ENCODE data around the gene BEST1. TPM values are rescaled to one million over a fixed set of nuclear protein-coding genes. Genes with fewer than 3 reads are reported as not detected.
A peak's percentile ranks its signal among the peaks of the same experiment; 100 is the strongest.

The BEST1 gene
- total and polyA plus RNA-seq, 2 of the 13 experiments (the other 11 are each of a cell fraction or from before 2014, with no cell fraction given): 0.09 to 0.65 TPM

DNA sequence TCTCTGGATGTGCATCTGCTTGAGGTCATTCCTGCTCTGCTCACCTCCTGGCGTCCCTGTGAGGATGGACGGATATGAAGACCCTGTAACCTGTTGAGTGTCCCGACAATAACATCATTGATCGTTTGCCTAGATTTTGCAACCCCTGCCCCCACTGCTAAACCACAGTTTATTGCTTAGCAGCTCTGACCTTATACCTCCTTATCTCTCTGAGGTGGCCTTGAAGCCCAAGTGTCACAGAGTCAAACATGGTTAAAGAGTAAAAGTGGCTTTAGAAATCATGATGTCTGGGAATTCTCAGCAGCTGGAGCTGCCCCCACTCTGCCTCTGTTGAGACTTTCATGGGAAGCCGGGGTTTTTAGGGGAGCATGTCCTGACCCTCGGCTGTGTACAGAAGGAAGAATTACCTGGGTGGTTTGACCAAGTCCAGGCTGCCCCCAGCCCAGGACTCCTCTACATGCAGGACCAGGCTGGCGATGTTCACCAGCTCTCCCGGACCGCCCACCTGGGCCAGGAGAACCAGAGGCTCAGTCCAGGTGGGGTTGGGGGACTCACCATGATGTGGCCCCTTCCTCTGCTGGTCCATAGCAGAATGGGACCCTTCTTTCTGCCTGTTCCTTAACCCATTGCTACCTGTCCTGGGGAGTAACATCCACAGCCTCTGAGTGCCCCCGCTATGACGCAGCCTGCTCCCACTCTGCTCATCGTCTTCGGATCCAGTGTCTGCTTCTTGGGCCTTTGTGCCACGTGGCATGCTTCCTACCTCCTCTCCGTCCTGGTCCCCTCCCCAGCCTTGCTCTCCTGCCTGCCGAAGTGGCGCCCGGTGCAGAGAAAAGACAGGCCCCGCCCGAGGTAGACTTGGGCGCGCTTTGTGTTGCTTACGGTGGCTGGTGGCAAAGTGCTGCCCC, 50.6 kb downstream of the BEST1 start (continued):
- TF ChIP-seq, protein P1, sequence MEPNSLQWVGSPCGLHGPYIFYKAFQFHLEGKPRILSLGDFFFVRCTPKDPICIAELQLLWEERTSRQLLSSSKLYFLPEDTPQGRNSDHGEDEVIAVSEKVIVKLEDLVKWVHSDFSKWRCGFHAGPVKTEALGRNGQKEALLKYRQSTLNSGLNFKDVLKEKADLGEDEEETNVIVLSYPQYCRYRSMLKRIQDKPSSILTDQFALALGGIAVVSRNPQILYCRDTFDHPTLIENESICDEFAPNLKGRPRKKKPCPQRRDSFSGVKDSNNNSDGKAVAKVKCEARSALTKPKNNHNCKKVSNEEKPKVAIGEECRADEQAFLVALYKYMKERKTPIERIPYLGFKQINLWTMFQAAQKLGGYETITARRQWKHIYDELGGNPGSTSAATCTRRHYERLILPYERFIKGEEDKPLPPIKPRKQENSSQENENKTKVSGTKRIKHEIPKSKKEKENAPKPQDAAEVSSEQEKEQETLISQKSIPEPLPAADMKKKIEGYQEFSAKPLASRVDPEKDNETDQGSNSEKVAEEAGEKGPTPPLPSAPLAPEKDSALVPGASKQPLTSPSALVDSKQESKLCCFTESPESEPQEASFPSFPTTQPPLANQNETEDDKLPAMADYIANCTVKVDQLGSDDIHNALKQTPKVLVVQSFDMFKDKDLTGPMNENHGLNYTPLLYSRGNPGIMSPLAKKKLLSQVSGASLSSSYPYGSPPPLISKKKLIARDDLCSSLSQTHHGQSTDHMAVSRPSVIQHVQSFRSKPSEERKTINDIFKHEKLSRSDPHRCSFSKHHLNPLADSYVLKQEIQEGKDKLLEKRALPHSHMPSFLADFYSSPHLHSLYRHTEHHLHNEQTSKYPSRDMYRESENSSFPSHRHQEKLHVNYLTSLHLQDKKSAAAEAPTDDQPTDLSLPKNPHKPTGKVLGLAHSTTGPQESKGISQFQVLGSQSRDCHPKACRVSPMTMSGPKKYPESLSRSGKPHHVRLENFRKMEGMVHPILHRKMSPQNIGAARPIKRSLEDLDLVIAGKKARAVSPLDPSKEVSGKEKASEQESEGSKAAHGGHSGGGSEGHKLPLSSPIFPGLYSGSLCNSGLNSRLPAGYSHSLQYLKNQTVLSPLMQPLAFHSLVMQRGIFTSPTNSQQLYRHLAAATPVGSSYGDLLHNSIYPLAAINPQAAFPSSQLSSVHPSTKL (CRISPR knock-in tag; IDR thresholded peaks at IDR 0.05): peak; percentile 83
- TF ChIP-seq MED8 (CRISPR knock-in tag; IDR thresholded peaks at IDR 0.05; ENCODE audit: insufficient replicate concordance) (peak; percentile 59), ZNF335 (CRISPR knock-in tag; IDR thresholded peaks at IDR 0.05) (no peak), RNF2 (conservative IDR thresholded peaks at IDR 0.05; ENCODE audit: low read depth) (no peak), HHEX (CRISPR knock-in tag; IDR thresholded peaks at IDR 0.05) (no peak), SCMH1 (CRISPR knock-in tag; IDR thresholded peaks at IDR 0.05; ENCODE audit: borderline replicate concordance) (no peak), ARNT2 (CRISPR knock-in tag; IDR thresholded peaks at IDR 0.05; ENCODE audit: low read depth) (no peak), ZNF460 (CRISPR knock-in tag; IDR thresholded peaks at IDR 0.05; ENCODE audit: borderline replicate concordance) (no peak), ZFP82 (CRISPR knock-in tag; IDR thresholded peaks at IDR 0.05; ENCODE audit: borderline replicate concordance) (no peak), DNMT1 (CRISPR knock-in tag; IDR thresholded peaks at IDR 0.05) (0 out of 2 replicates have a peak, but pooled peaks have one; percentile 18), SMARCC2 (IDR thresholded peaks at IDR 0.05) (no peak), TAF1 (CRISPR knock-in tag; IDR thresholded peaks at IDR 0.05) (0 out of 2 replicates have a peak, but pooled peaks have one; percentile 14), KDM1A (CRISPR knock-in tag; IDR thresholded peaks at IDR 0.05) (no peak), NKX3-1 (CRISPR knock-in tag; IDR thresholded peaks at IDR 0.05) (no peak), ZNF292 (CRISPR knock-in tag; IDR thresholded peaks at IDR 0.05; ENCODE audit: borderline replicate concordance, low read depth) (peak; percentile 56; the same call in 1 of the 2 replicates), ZNF883 (CRISPR knock-in tag; IDR thresholded peaks at IDR 0.05; ENCODE audit: not compliant biosample characterization) (no peak), MZF1 (CRISPR knock-in tag; IDR thresholded peaks at IDR 0.05; ENCODE audit: borderline replicate concordance) (no peak), KMT2B (CRISPR knock-in tag; IDR thresholded peaks at IDR 0.05) (no peak), ZNF841 (CRISPR knock-in tag; IDR thresholded peaks at IDR 0.05; ENCODE audit: borderline replicate concordance) (no peak), FOXK1 (CRISPR knock-in tag; IDR thresholded peaks at IDR 0.05; ENCODE audit: borderline replicate concordance, low read depth) (no peak; the same call in 1 of the 2 replicates), ZNF577 (CRISPR knock-in tag; IDR thresholded peaks at IDR 0.05; ENCODE audit: borderline replicate concordance, low read depth) (no peak), ZNF160 (CRISPR knock-in tag; IDR thresholded peaks at IDR 0.05) (no peak), FOXC1 (CRISPR knock-in tag; IDR thresholded peaks at IDR 0.05; ENCODE audit: borderline replicate concordance) (peak; percentile 64; the same call in 1 of the 2 replicates)
- TF ChIP-seq, protein P2, sequence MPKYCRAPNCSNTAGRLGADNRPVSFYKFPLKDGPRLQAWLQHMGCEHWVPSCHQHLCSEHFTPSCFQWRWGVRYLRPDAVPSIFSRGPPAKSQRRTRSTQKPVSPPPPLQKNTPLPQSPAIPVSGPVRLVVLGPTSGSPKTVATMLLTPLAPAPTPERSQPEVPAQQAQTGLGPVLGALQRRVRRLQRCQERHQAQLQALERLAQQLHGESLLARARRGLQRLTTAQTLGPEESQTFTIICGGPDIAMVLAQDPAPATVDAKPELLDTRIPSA (CRISPR knock-in tag; IDR thresholded peaks at IDR 0.05; ENCODE audit: borderline replicate concordance): no peak
- TF ChIP-seq, protein P3, sequence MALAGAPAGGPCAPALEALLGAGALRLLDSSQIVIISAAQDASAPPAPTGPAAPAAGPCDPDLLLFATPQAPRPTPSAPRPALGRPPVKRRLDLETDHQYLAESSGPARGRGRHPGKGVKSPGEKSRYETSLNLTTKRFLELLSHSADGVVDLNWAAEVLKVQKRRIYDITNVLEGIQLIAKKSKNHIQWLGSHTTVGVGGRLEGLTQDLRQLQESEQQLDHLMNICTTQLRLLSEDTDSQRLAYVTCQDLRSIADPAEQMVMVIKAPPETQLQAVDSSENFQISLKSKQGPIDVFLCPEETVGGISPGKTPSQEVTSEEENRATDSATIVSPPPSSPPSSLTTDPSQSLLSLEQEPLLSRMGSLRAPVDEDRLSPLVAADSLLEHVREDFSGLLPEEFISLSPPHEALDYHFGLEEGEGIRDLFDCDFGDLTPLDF (CRISPR knock-in tag; IDR thresholded peaks at IDR 0.05): no peak
